ENCODE results near the gene STAG3. TPM values are rescaled to one million over a fixed set of nuclear protein-coding genes. Genes with fewer than 3 reads are reported as not detected.
"Not testable (repeated sequence)": the region's sequence is repeated elsewhere in the genome, so short reads cannot be mapped to it uniquely, and the experiment has no call there.

The STAG3 gene
- total and polyA plus RNA-seq, 2 donors (not counting 3 experiments of a cell fraction or from before 2014, with no cell fraction given) = 0.29 to 1.4 TPM

- H3K27ac ChIP-seq (ENCODE audit: insufficient read depth, low read depth, low read length); H3K79me2 ChIP-seq (ENCODE audit: control insufficient read depth, insufficient read depth, low read length); CTCF ChIA-PET; H3K9me3 ChIP-seq (replicated peaks; ENCODE audit: control insufficient read depth, insufficient read depth, low read length); H3K4me2 ChIP-seq (ENCODE audit: insufficient read depth, low read length); H3K36me3 ChIP-seq (ENCODE audit: control insufficient read depth in 2 of 2, extremely low read depth in 1 of 2, insufficient read depth in 2 of 2, low read length in 2 of 2); H3K9ac ChIP-seq (replicated peaks; ENCODE audit: extremely low read depth, insufficient read depth, low read length); H3K4me1 ChIP-seq (ENCODE audit: control insufficient read depth, extremely low read depth, insufficient read depth, low read length); dilution Hi-C loops (cut with MboI; ENCODE audit: extremely low pct_ligation_motif_present, low sequenced_read_pairs); H2AFZ ChIP-seq (ENCODE audit: low read depth, low read length); DNase-seq (ENCODE audit: low read depth, low spot score); FAIRE-seq; POLR2A ChIA-PET; BruUV-seq (replicated peaks); H4K20me1 ChIP-seq (replicated peaks; ENCODE audit: control insufficient read depth, extremely low read depth, insufficient read depth, low read length); H3K4me3 ChIP-seq (replicated peaks in 1 of 3; ENCODE audit: insufficient read depth in 1 of 3, low read depth in 1 of 3, low read length in 3 of 3); H3K9me1 ChIP-seq (replicated peaks; ENCODE audit: control insufficient read depth, extremely low read depth, insufficient read depth, low read length); intact Hi-C loops (cut with micrococcal nuclease); H3K27me3 ChIP-seq (ENCODE audit: control insufficient read depth in 2 of 2, insufficient read depth in 2 of 2, low read length in 2 of 2): not testable (repeated sequence)
Observed at GRCh38 chr7:100246121-100246864, 68.6 kb downstream of the STAG3 start.

- H3K36me3 ChIP-seq (ENCODE audit: control insufficient read depth in 2 of 2, extremely low read depth in 1 of 2, insufficient read depth in 2 of 2, low read length in 2 of 2); H4K20me1 ChIP-seq (replicated peaks; ENCODE audit: control insufficient read depth, extremely low read depth, insufficient read depth, low read length); H3K4me1 ChIP-seq (ENCODE audit: control insufficient read depth, extremely low read depth, insufficient read depth, low read length); H3K4me2 ChIP-seq (ENCODE audit: insufficient read depth, low read length); H3K9me3 ChIP-seq (replicated peaks; ENCODE audit: control insufficient read depth, insufficient read depth, low read length); H3K27ac ChIP-seq (ENCODE audit: insufficient read depth, low read depth, low read length); dilution Hi-C loops (cut with MboI; ENCODE audit: extremely low pct_ligation_motif_present, low sequenced_read_pairs); H3K9ac ChIP-seq (replicated peaks; ENCODE audit: extremely low read depth, insufficient read depth, low read length); FAIRE-seq; H3K79me2 ChIP-seq (ENCODE audit: control insufficient read depth, insufficient read depth, low read length); H3K4me3 ChIP-seq (replicated peaks in 1 of 3; ENCODE audit: insufficient read depth in 1 of 3, low read depth in 1 of 3, low read length in 3 of 3); POLR2A ChIA-PET; BruUV-seq (replicated peaks); H3K27me3 ChIP-seq (ENCODE audit: control insufficient read depth in 2 of 2, insufficient read depth in 2 of 2, low read length in 2 of 2); H2AFZ ChIP-seq (ENCODE audit: low read depth, low read length); CTCF ChIA-PET; H3K9me1 ChIP-seq (replicated peaks; ENCODE audit: control insufficient read depth, extremely low read depth, insufficient read depth, low read length); intact Hi-C loops (cut with micrococcal nuclease); DNase-seq (ENCODE audit: low read depth, low spot score): not testable (repeated sequence)
Observed at GRCh38 chr7:100246865-100247137, 69.1 kb downstream of the STAG3 start.

Data from endothelial cell of umbilical vein (primary cell).